ENCODE data around the gene MEIS1. TPM values are rescaled to one million over a fixed set of nuclear protein-coding genes. Genes with fewer than 3 reads are reported as not detected.
A peak's percentile ranks its signal among the peaks of the same experiment; 100 is the strongest.

MEIS1 gene
- total and polyA plus RNA-seq, 2 donors (not counting 3 experiments of a cell fraction or from before 2014, with no cell fraction given): 10.0 to 26.5 TPM

- no peak overlapping the region for H2AFZ ChIP-seq (ENCODE audit: low read depth, low read length)
- H4K20me1 ChIP-seq (replicated peaks; ENCODE audit: control insufficient read depth, extremely low read depth, insufficient read depth, low read length): no peaks in the 10 kb centered on the region
- no peak overlapping the region for H3K4me3 ChIP-seq (replicated peaks in 1 of 3; ENCODE audit: insufficient read depth in 1 of 3, low read depth in 1 of 3, low read length in 3 of 3)
- H3K27me3 ChIP-seq (ENCODE audit: control insufficient read depth in 2 of 2, insufficient read depth in 2 of 2, low read length in 2 of 2): no peaks in the 10 kb centered on the region
- ChIA-PET CTCF (interaction anchor here (0.9 to 1.2 kb wide), 5 partner anchors 11 to 130 kb away, joined by 3 to 6 read pairs (median 3); no protein-coding TSS in a partner anchor), POLR2A (interaction anchor here (0.7 kb wide), 1 partner anchor 131 kb away, joined by 3 read pairs; no protein-coding TSS in a partner anchor)
- H3K4me2 ChIP-seq (ENCODE audit: insufficient read depth, low read length): no peak overlapping the region
- BruUV-seq (replicated peaks): no TSS peak
- no peaks in the 10 kb centered on the region for H3K4me1 ChIP-seq (ENCODE audit: control insufficient read depth, extremely low read depth, insufficient read depth, low read length)
- no peak overlapping the region for H3K27ac ChIP-seq (ENCODE audit: insufficient read depth, low read depth, low read length)
- DNase-seq (ENCODE audit: low read depth, low spot score): peak; percentile 53
- dilution Hi-C loops (cut with MboI; ENCODE audit: extremely low pct_ligation_motif_present, low sequenced_read_pairs) (no loop called here), intact Hi-C loops (cut with micrococcal nuclease) (no loop called here)
- H3K79me2 ChIP-seq (ENCODE audit: control insufficient read depth, insufficient read depth, low read length): no peaks in the 10 kb centered on the region
- no peaks in the 10 kb centered on the region for H3K36me3 ChIP-seq (ENCODE audit: control insufficient read depth in 2 of 2, extremely low read depth in 1 of 2, insufficient read depth in 2 of 2, low read length in 2 of 2)
- TF ChIP-seq CTCF (IDR thresholded peaks at IDR 0.05; ENCODE audit: extremely low read depth in 1 of 2, insufficient read depth in 1 of 2, low read depth in 1 of 2, low read length in 2 of 2) (no peak), EZH2 (IDR thresholded peaks at IDR 0.05; ENCODE audit: borderline replicate concordance, low read depth, low read length, severe bottlenecking) (no peak), FOS (IDR thresholded peaks at IDR 0.05; ENCODE audit: borderline replicate concordance, insufficient read depth, low read length) (no peak), JUN (IDR thresholded peaks at IDR 0.05; ENCODE audit: borderline replicate concordance, insufficient read depth, insufficient read length, low read depth) (no peak), MAX (IDR thresholded peaks at IDR 0.05; ENCODE audit: insufficient read depth, insufficient read length) (no peak), POLR2A (IDR thresholded peaks at IDR 0.05; ENCODE audit: low read depth, low read length) (no peak), POLR2AphosphoS5 (IDR thresholded peaks at IDR 0.05; ENCODE audit: insufficient read depth, low read depth, low read length) (no peak), GATA2 (IDR thresholded peaks at IDR 0.05; ENCODE audit: insufficient read depth, insufficient read length, low read depth, low read length) (no peak), MYC (IDR thresholded peaks at IDR 0.05; ENCODE audit: low read depth, low read length) (no peak)
- FAIRE-seq: no peak
- H3K9me1 ChIP-seq (replicated peaks; ENCODE audit: control insufficient read depth, extremely low read depth, insufficient read depth, low read length): no peaks in the 10 kb centered on the region
- no peaks in the 10 kb centered on the region for H3K9me3 ChIP-seq (replicated peaks; ENCODE audit: control insufficient read depth, insufficient read depth, low read length)
- H3K9ac ChIP-seq (replicated peaks; ENCODE audit: extremely low read depth, insufficient read depth, low read length): no peak overlapping the region
Measured at GRCh38 chr2:66569321-66569851, 134.5 kb downstream of the MEIS1 start.

Measured in endothelial cell of umbilical vein (primary cell).